IPS-NIHi7 (cell line): ENCODE measurements around the gene SPINK8.
A peak's percentile ranks its signal among the peaks of the same experiment; 100 is the strongest.
"Not testable (repeated sequence)": the region's sequence is repeated elsewhere in the genome, so short reads cannot be mapped to it uniquely, and the experiment has no call there.

Experiments
- DNase-seq: peaks from one replicate; pipeline ENCODE4 v3.0.0; 2012; ENCODE audit warnings: mixed read lengths; ENCODE audit errors: extremely low spot score

The SPINK8 gene

DNA sequence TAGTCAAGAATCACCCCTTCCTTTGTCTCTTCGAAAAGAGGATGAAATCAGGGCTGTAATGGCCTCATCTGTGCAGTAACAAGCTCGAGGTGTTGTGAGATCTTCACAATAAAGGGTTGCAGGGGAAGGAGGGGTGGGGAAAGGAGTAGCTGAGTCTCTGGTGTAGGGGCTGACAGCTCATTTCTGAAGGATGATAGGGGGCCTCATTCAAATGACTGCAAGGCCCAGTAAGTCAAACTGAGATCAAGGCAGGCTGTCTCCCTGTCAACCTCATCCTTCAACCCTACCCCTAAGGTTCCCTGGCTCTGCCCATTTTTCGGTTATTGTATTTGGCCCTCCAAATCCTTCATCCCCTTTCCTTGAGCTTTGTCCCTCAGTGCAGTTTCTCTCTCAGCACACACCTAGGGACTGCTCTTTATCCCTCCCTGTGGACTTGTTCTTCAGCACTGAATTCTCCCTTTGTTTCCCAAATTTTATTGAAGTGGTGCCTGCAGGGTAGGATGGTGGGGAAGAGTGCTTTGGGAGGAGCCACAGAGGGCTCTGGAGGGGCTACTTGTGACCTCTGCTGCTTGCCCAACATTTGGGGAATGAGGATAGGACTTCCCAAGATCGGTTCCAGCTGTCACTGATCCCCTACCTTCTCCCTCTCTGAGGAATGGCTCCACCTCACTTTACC, 54.4 kb downstream of the SPINK8 start:
- peak; percentile 53 for DNase-seq

DNA sequence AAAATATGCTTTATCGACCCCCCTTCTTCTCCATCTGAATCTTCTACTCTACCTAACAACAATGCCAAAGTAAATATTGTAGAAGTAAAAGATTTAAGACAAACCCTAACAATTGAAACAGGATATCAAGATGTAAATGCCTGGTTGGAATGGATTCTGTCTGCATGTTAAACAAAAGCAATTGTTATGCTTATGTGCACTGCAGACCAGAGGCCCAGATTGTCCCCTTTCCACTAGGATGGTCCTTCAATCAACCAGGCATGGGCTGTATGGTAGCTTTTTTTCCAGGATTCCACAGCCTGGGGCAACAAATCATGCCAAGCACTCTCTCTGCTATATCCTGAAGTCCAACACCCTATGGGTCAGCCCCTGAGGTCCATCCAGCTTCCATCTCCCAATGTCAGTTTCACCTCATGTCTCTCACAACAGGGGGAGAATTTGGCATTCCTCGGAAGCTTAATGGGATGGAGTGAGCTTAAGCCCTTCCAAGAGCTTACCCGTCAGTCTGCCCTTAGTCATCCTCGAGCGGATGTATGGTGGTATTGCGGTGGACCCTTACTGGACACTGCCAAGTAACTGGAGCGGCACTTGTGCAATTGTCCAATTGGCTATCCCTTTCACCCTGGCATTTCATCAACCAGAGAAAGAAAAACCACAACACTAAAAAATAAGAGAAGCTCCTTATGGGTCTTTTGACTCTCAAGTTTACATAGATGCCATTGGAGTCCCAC, 56.4 kb downstream of the SPINK8 start:
- DNase-seq, result no peak

DNA sequence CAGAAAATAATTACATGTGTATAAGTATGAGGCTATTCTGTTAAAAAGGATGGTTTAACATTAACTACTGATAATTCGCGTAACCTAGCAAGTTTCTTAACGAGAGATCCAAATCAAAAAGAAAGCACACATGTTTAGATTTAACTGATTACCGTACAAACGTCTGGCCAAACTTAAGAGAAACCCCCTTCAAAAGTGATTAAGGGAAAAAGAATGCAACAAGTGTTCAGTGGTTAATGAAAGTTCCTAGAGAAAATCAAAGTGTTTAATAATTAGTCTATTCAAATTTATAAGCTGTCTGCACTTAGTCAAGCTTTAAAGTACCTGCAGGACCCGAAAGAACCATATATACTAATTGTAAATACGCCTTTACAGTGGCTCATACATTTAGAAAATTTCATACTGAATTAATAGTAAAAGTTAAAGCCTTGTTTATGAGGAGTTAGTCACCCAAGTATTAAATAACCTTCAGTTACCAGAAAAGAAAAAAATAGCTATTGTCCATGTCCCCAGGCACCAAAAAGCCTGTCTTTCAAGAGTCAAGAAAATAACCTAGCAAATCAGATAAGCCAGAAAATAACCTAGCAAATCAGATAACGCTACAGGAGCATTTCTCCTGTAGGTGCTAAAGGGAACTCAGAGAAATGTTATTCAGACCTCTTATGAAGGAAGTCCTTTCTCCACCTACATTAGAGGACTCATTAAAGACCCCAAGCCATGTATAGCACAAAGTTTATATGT, 58.0 kb downstream of the SPINK8 start:
- DNase-seq, result no peak

DNA sequence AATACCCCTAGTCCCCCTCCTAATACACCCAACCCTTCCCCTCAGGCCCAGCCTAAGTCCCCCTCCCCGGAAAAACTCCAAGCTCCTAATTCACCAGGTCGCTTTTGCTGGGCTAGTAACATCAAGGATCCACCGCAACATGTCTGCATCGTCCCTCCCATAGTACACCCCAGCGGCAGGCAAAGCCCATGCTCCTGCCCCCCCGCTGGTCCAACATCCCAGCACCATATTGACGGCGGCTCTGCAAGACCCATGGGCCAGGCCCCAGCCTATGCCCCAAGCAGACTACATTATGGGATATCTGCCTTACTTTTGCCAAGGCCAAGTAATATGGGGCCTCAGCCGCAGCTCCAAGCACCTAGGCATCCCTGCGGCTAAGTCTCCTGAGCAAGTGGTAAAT, 59.0 kb downstream of the SPINK8 start:
- no peak for DNase-seq

DNA sequence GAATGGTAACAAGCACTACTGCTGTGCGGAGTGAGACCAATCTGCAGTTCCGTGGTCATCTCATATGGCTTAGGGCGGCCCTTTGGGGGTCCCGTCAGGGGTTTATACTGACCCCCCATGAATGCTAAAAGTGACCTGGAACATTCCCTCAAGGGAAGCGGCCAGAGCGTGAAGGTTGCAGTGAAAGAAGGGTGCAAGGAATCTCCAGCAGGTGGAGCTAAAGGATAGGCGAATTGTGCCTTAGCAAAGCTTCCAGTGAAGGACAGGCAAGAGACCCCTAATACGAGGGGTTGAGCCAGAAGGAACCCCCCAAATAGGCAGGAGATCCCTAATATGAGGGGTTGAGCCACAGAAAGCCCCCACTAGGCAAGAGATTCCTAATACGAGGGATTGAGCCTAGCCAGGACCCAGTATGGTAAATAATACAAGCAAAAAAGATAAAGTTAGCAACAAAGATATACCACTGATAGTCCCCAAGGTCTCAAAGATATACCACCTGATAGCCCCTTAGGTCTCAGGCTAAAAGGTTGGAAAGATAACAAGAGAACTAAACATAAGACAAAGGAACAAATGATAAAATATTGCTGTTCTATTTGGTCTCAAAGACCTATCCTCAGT, 59.8 kb downstream of the SPINK8 start:
- DNase-seq, result peak; percentile 82

DNA sequence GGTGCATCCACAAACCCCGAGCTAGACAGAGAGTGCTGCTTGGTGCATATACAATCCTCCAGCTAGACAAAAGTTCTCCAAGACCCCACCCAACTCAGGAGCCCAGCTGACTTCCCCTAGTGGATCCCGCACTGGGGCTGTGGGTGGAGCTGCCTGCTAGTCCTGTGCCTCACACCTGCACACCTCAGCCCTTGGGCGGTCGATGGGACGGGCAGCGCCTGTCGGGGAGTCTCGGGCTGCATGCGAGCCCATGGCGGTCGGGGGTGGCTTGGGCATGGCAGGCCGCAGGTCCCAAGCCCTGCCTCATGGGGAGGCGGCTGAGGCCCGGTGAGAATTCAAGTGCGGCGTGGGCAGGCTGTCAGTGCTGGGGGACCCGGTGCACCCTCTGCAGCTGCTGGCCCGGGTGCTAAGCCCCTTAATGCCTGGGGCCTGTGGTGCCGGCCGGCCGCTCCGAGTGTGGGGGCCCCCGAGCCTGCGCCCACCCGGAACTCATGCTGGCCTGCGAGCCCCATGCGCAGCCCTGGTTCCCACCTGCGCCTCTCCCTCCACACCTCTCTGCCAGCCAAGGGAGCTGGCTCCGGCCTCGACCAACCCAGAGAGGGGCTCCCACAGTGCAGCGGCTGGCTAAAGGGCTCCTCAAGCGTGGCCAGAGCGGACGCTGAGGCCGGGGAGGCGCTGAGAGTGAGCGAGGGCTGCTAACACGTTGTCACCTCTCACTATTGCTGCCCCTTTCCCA, 61.5 kb downstream of the SPINK8 start:
- no peak for DNase-seq

DNA sequence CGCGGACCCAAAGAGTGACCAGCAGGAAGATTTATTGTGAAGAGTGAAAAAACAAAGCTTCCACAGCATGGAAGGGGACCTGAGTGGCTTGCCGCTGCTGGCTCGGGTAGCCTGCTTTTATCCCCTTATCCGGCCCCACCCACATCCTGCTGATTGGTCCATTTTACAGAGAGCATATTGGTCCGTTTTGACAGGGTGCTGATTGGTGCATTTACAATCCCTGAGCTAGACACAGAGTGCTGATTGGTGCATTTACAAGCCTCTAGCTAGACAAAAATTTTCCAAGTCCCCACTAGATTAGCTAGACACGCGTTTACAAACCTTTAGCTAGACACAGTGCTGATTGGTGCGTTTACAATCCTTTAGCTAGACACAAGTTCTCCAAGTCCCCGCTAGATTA, 62.2 kb downstream of the SPINK8 start:
- not testable (repeated sequence) for DNase-seq

DNA sequence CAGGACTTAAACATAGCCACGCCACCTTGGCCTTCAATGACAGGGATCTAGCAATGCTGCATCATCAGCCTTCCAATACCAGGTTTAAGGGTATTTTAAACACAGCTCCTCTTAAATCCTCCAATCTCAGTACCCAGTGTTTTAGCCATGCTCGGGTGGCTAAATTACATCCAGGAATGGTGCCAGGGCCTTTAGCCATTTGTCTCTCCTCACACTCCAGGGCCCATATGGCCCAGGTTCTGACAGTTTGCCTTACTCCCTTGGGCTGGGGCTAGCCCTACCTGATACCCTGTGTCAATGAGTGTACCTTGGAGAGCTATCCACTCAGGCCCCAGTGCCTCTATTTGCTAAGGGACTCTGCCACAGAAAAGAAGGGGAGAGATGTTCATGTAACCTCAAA, 63.2 kb downstream of the SPINK8 start:
- no peak for DNase-seq

DNA sequence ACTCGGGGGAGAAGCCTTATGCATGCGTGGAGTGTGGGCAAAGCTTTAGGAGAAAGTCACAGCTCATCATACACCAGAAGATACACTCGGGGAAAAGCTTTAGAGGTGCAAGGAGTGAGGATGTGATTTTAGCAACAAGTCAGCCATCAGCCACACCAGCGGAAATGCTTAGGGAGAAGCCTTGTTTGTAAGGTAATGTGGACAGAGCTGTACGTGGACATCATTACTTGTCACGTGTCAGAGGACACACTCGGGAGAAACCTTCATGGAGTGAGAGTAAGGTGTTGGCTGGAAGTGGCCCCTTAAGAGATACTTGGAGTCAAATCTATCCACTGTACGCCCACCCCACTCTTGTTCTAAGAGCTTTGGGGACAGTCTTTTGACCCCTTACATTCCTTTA, 63.9 kb downstream of the SPINK8 start:
- DNase-seq, result no peak

DNA sequence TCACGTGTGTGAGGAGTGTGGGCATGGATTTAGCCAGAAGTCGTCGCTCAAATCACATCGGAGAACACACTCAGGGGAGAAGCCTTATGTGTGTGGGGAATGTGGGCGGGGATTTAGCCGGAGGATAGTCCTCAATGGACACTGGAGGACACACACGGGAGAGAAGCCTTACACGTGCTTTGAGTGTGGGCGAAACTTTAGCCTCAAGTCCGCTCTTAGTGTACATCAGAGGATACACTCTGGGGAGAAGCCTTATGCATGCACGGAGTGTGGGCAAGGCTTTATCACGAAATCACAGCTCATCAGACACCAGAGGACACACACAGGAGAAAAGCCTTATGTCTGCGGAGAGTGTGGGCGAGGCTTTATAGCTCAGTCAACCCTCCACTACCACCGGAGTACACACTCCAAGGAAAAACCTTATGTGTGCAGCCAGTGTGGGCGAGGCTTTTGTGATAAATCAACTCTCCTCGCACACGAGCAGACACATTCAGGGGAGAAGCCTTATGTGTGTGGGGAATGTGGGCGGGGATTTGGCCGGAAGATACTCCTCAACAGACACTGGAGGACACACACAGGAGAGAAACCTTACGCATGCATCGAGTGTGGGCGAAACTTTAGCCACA, 64.4 kb downstream of the SPINK8 start:
- DNase-seq, result no peak

DNA sequence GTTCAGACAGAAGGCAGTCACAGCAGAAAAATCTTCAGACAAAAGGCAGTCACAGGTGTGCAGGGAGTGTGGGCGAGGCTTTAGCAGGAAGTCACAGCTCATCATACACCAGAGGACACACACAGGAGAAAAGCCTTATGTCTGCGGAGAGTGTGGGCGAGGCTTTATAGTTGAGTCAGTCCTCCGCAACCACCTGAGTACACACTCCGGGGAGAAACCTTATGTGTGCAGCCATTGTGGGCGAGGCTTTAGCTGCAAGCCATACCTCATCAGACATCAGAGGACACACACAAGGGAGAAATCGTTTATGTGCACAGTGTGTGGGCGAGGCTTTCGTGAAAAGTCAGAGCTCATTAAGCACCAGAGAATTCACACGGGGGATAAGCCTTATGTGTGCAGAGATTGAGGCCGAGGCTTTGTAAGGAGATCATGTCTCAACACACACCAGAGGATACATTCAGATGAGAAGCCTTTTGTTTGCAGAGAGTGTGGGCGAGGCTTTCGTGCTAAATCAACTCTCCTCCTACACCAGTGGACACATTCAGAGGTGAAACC, 65.0 kb downstream of the SPINK8 start:
- no peak for DNase-seq

DNA sequence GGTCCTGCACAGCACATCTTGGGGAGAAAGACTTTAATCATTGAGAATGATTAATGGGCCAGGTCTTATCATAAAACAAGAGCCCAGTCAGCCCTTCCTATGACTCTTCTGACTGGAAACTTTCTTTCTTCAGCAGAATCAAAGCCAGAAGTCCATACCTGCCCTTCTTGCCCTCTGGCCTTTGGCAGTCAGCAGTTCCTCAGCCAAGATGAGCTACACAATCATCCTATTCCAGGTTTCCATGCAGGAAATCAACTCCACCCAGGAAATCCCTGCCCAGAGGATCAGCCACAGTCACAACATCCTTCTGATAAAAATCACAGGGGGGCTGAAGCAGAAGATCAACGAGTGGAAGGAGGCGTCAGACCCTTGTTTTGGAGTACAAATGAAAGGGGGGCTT, 65.7 kb downstream of the SPINK8 start:
- DNase-seq, result no peak

DNA sequence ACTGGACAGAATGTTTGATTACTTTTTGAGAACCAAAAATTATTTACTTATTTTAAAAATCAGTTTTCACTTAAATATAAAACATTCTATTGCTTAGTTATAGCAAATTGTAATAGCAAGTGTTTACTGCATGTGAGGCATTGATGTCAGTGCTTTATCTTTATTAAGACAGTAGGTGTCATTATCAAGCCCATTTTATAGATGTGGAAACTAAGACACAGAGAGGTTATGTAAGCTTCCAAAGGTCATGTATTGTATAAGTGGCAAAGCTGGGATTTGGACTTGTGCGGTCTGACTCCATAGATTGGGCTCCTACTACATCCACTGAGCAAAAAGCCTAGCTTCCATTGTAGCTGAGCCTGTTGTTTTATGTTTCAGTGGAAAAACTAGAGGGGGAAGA, 74.9 kb downstream of the SPINK8 start:
- no peak for DNase-seq
